ENCODE data around the gene GATAD2B.

DNA sequence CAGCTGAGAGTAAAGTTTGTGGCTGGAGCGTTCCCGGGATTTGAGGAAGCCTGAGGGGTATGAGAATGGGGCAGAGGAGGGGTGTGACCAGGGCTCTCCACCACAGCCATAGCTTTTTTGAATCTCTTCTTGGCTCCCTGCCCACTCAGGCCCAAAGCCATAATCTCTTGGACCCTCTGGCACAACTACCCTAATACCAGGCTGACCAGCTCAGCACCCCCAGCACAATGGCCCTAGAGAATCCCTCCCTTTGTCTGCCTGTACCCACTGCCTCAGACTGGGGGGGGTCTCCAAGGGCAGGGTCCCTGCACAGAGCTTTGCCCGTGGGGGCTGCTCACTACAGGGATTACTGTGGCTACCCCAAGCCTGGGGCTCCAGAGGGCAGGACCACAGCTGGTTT is 16.2 kb upstream of the GATAD2B start:
- no peak for TF ChIP-seq ZFP3 (CRISPR knock-in tag; IDR thresholded peaks at IDR 0.05)
- no peak for TF ChIP-seq BACH2 (CRISPR knock-in tag; IDR thresholded peaks at IDR 0.05; ENCODE audit: borderline replicate concordance)
- TF ChIP-seq PATZ1 (CRISPR knock-in tag; IDR thresholded peaks at IDR 0.05; ENCODE audit: borderline replicate concordance): no peak
- TF ChIP-seq TCF4 (CRISPR knock-in tag; IDR thresholded peaks at IDR 0.05; ENCODE audit: borderline replicate concordance): no peak
- TF ChIP-seq ZFP30 (CRISPR knock-in tag; IDR thresholded peaks at IDR 0.05): no peak
- TF ChIP-seq ZNF565 (CRISPR knock-in tag; conservative IDR thresholded peaks at IDR 0.05; ENCODE audit: low read depth): no peak
- no peak for TF ChIP-seq CSDC2 (CRISPR knock-in tag; IDR thresholded peaks at IDR 0.05)
- no peak for TF ChIP-seq RARB (CRISPR knock-in tag; IDR thresholded peaks at IDR 0.05)
- no peak for TF ChIP-seq ISL1 (CRISPR knock-in tag; IDR thresholded peaks at IDR 0.05)
- TF ChIP-seq ARNTL (CRISPR knock-in tag; IDR thresholded peaks at IDR 0.05; ENCODE audit: borderline replicate concordance, low read depth): no peak
- TF ChIP-seq OSR1 (CRISPR knock-in tag; IDR thresholded peaks at IDR 0.05): no peak
- no peak for TF ChIP-seq TSHZ2 (CRISPR knock-in tag; IDR thresholded peaks at IDR 0.05)
